Sigmoid colon (tissue), 4 donors: ENCODE measurements around the gene TRAF5.

ENCODE experiments used
- CTCF ChIP-seq, 4 experiments: fragments of 450-650 bp in 3 of 4; fragments of 200-600 bp in 1 of 4; IDR thresholded peaks; one replicate each; pipeline ENCODE4 v1.5.1; 2016 to 2019; ENCODE audit warnings: antibody characterized with exemption in 4 of 4, mild to moderate bottlenecking in 3 of 4, moderate library complexity in 2 of 4
- POLR2A ChIP-seq, 2 donors: fragments of 450-650 bp; IDR thresholded peaks; one replicate each; pipeline ENCODE4 v1.6.1; 2016; ENCODE audit warnings: antibody characterized with exemption in 2 of 2, mild to moderate bottlenecking in 2 of 2, moderate library complexity in 2 of 2
- POLR2AphosphoS5 ChIP-seq, 4 donors: sonication (generic); formaldehyde crosslinking; IDR thresholded peaks; one replicate each; pipeline ENCODE4 v1.6.1; 2017; ENCODE audit warnings: antibody characterized with exemption in 4 of 4

- TF ChIP-seq CTCF (IDR thresholded peaks at IDR 0.05) (no peak), POLR2A (IDR thresholded peaks at IDR 0.05) (no peak), POLR2AphosphoS5 (IDR thresholded peaks at IDR 0.05) (no peak)
Observed at GRCh38 chr1:211376807-211377470, 50.3 kb downstream of the TRAF5 start.
